ENCODE results near the gene FOS. TPM values are rescaled to one million over a fixed set of nuclear protein-coding genes. Genes with fewer than 3 reads are reported as not detected.

FOS gene
- polyA plus RNA-seq, 1 donor from 2014 or later = 296 TPM

DNA sequence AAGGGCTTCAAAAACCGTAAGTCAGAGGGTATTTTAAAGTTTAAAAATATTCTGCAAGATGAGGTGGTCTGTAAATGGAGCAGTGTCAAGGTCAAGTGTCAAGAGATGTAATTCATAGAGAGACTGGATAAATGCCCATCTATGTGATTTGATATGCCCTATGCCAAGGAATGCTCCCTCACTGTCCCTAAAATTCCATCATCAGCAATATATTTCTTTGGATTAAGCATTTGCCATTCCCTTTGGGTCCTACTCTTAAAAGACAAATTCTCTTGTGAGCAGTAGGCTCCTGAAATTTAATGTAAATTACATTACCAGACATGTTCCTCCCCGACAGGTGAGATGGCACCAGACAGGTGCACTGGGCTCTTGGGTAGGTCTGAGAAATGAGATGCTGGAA, 16.0 kb upstream of the FOS start:
- no peak overlapping the region for H2AFZ ChIP-seq (ENCODE audit: low read depth, low read length)
- no peaks in the 10 kb centered on the region for H3K9me2 ChIP-seq (ENCODE audit: insufficient read depth, low read length)
- H3K27me3 ChIP-seq (ENCODE audit: insufficient read depth, low read depth, low read length) = no peaks in the 10 kb centered on the region
- no peak overlapping the region for H3K4me2 ChIP-seq (ENCODE audit: low read length)
- no peaks in the 10 kb centered on the region for H3K79me2 ChIP-seq (replicated peaks; ENCODE audit: insufficient read depth, low read length)
- H3K36me3 ChIP-seq (ENCODE audit: insufficient read depth, low read length) = no peaks in the 10 kb centered on the region
- H4K20me1 ChIP-seq (ENCODE audit: insufficient read depth) = no peaks in the 10 kb centered on the region
- H3K4me3 ChIP-seq (ENCODE audit: low read length) = no peak overlapping the region
- no peak overlapping the region for H3K9ac ChIP-seq (ENCODE audit: low read length)
- H3K27ac ChIP-seq (ENCODE audit: low read length) = no peak overlapping the region
- TF ChIP-seq SMC3 (conservative IDR thresholded peaks at IDR 0.05; ENCODE audit: poor library complexity) (no peak), TAF1 (IDR thresholded peaks at IDR 0.05; ENCODE audit: low read depth) (no peak), EZH2 (IDR thresholded peaks at IDR 0.05; ENCODE audit: borderline replicate concordance, insufficient read depth, low read length, poor library complexity, severe bottlenecking) (no peak), MXI1 (conservative IDR thresholded peaks at IDR 0.05; ENCODE audit: poor library complexity, severe bottlenecking) (no peak), EP300 (conservative IDR thresholded peaks at IDR 0.05; ENCODE audit: poor library complexity, severe bottlenecking) (no peak), POLR2AphosphoS5 (IDR thresholded peaks at IDR 0.05) (no peak), RAD21 (conservative IDR thresholded peaks at IDR 0.05) (no peak)
- TF ChIP-seq, protein P1, sequence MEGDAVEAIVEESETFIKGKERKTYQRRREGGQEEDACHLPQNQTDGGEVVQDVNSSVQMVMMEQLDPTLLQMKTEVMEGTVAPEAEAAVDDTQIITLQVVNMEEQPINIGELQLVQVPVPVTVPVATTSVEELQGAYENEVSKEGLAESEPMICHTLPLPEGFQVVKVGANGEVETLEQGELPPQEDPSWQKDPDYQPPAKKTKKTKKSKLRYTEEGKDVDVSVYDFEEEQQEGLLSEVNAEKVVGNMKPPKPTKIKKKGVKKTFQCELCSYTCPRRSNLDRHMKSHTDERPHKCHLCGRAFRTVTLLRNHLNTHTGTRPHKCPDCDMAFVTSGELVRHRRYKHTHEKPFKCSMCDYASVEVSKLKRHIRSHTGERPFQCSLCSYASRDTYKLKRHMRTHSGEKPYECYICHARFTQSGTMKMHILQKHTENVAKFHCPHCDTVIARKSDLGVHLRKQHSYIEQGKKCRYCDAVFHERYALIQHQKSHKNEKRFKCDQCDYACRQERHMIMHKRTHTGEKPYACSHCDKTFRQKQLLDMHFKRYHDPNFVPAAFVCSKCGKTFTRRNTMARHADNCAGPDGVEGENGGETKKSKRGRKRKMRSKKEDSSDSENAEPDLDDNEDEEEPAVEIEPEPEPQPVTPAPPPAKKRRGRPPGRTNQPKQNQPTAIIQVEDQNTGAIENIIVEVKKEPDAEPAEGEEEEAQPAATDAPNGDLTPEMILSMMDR (IDR thresholded peaks at IDR 0.05; ENCODE audit: poor library complexity, severe bottlenecking) = no peak
- TF ChIP-seq, protein P2, sequence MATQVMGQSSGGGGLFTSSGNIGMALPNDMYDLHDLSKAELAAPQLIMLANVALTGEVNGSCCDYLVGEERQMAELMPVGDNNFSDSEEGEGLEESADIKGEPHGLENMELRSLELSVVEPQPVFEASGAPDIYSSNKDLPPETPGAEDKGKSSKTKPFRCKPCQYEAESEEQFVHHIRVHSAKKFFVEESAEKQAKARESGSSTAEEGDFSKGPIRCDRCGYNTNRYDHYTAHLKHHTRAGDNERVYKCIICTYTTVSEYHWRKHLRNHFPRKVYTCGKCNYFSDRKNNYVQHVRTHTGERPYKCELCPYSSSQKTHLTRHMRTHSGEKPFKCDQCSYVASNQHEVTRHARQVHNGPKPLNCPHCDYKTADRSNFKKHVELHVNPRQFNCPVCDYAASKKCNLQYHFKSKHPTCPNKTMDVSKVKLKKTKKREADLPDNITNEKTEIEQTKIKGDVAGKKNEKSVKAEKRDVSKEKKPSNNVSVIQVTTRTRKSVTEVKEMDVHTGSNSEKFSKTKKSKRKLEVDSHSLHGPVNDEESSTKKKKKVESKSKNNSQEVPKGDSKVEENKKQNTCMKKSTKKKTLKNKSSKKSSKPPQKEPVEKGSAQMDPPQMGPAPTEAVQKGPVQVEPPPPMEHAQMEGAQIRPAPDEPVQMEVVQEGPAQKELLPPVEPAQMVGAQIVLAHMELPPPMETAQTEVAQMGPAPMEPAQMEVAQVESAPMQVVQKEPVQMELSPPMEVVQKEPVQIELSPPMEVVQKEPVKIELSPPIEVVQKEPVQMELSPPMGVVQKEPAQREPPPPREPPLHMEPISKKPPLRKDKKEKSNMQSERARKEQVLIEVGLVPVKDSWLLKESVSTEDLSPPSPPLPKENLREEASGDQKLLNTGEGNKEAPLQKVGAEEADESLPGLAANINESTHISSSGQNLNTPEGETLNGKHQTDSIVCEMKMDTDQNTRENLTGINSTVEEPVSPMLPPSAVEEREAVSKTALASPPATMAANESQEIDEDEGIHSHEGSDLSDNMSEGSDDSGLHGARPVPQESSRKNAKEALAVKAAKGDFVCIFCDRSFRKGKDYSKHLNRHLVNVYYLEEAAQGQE (IDR thresholded peaks at IDR 0.05; ENCODE audit: borderline replicate concordance) = no peak
- no peaks in the 10 kb centered on the region for H3K9me3 ChIP-seq (ENCODE audit: low read length)
- H3F3A ChIP-seq (ENCODE audit: insufficient read depth, low read length, poor library complexity, severe bottlenecking) = peaks cover 3% of the 10 kb centered on the region

DNA sequence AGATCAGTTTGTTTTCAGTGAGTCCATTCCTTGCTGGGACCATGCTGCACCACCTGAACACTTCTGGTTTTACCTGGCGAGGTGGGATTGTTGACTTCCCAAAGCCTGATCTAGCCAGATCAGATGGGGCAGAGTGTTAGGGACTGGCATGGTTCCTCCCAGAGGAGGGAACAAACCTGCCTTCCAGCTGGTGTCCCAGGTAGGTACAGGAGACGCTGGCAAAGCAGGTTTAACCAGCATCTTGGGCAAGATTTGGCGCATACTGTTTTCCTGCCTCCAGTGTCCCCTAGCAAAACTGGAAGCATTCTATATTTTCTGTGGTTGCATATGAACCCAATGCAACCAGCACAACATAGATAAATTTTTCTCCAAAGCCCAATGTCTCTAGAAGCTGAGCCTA, 14.6 kb upstream of the FOS start:
- Histone ChIP-seq H3K9me2 (ENCODE audit: insufficient read depth, low read length) (no peaks in the 10 kb centered on the region), H3F3A (ENCODE audit: insufficient read depth, low read length, poor library complexity, severe bottlenecking) (no peaks in the 10 kb centered on the region), H2AFZ (ENCODE audit: low read depth, low read length) (no peak overlapping the region), H3K4me3 (ENCODE audit: low read length) (no peak overlapping the region), H4K20me1 (ENCODE audit: insufficient read depth) (no peaks in the 10 kb centered on the region), H3K4me2 (ENCODE audit: low read length) (no peak overlapping the region), H3K27ac (ENCODE audit: low read length) (no peak overlapping the region), H3K27me3 (ENCODE audit: insufficient read depth, low read depth, low read length) (no peaks in the 10 kb centered on the region), H3K9me3 (ENCODE audit: low read length) (no peaks in the 10 kb centered on the region), H3K79me2 (replicated peaks; ENCODE audit: insufficient read depth, low read length) (no peaks in the 10 kb centered on the region), H3K36me3 (ENCODE audit: insufficient read depth, low read length) (no peaks in the 10 kb centered on the region), H3K9ac (ENCODE audit: low read length) (no peak overlapping the region)
- TF ChIP-seq, protein P2 (IDR thresholded peaks at IDR 0.05; ENCODE audit: borderline replicate concordance) = no peak
- TF ChIP-seq EP300 (conservative IDR thresholded peaks at IDR 0.05; ENCODE audit: poor library complexity, severe bottlenecking) (no peak), MXI1 (conservative IDR thresholded peaks at IDR 0.05; ENCODE audit: poor library complexity, severe bottlenecking) (no peak), SMC3 (conservative IDR thresholded peaks at IDR 0.05; ENCODE audit: poor library complexity) (no peak), RAD21 (conservative IDR thresholded peaks at IDR 0.05) (no peak), TAF1 (IDR thresholded peaks at IDR 0.05; ENCODE audit: low read depth) (no peak), POLR2AphosphoS5 (IDR thresholded peaks at IDR 0.05) (no peak), EZH2 (IDR thresholded peaks at IDR 0.05; ENCODE audit: borderline replicate concordance, insufficient read depth, low read length, poor library complexity, severe bottlenecking) (no peak)
- TF ChIP-seq, protein P1 (IDR thresholded peaks at IDR 0.05; ENCODE audit: poor library complexity, severe bottlenecking) = no peak
